HG03520 (cell line): ENCODE data around the gene TENT4B.
"Not testable (repeated sequence)": the region's sequence is repeated elsewhere in the genome, so short reads cannot be mapped to it uniquely, and the experiment has no call there.

Experiments used
- ATAC-seq: cut with Tn5 transposase; IDR thresholded peaks from one replicate; pipeline ENCODE4 v1.9.1; 2021; ENCODE audit warnings: mild to moderate bottlenecking, moderate library complexity; ENCODE audit not compliant: unreplicated experiment

TENT4B gene

GRCh38 chr16:50153596-50154419 is 702 bp downstream of the TENT4B start:
- peak; percentile 12 for ATAC-seq

DNA sequence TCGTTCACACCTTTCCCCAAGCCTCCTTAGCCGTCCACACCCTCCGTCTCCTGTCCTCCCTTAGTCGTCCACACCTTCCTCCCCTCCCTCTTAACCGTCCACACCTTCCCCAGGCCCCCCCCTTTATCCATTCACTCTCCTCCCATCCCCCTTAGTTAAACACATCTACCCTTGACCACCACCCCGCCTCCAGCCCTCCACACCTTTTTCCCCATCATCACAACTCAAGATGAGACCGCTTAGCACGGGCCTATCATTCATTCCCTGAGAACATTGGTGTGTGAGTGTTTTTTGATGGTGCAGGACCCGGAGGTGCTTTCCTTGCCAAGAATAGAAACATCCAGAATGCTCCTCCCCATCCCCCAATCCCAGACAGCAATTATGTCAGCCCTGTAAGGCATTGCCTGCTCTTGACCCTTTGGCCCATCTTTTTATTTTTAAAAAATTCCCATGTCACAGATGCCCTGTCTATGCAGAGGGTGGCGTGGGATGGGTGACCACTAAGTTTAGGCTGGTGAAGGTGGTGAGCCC is 1.4 kb downstream of the TENT4B start:
- ATAC-seq: no peak

GRCh38 chr16:50155925-50156324 is 2.8 kb downstream of the TENT4B start:
- no peak for ATAC-seq

GRCh38 chr16:50156590-50156989 is 3.5 kb downstream of the TENT4B start:
- ATAC-seq: no peak

GRCh38 chr16:50160495-50161164 is 7.5 kb downstream of the TENT4B start:
- ATAC-seq: no peak

GRCh38 chr16:50161950-50162349 is 8.8 kb downstream of the TENT4B start:
- no peak for ATAC-seq

DNA sequence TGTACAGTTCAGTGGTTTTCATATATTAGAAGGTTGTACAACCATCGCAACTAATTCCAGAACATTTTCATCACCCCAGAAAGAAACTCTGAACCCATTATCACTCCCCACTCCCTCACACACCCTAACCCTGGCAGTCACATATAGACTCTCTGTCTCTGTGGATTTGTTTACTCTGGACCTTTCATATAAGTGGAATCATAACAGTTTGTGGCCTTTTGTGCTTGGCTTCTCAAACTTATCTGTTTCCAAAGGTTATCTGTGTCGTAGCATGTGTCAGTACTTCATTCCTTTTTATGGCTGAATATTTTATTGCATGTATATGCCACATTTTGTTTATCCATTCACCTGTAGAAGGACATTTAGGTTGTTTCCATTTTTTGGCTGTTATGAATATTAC is 12.4 kb downstream of the TENT4B start:
- no peak for ATAC-seq

- no peak for ATAC-seq
Measured at GRCh38 chr16:50166511-50167500, 13.7 kb downstream of the TENT4B start.

- ATAC-seq: no peak
Measured at GRCh38 chr16:50167556-50167955, 14.4 kb downstream of the TENT4B start.

DNA sequence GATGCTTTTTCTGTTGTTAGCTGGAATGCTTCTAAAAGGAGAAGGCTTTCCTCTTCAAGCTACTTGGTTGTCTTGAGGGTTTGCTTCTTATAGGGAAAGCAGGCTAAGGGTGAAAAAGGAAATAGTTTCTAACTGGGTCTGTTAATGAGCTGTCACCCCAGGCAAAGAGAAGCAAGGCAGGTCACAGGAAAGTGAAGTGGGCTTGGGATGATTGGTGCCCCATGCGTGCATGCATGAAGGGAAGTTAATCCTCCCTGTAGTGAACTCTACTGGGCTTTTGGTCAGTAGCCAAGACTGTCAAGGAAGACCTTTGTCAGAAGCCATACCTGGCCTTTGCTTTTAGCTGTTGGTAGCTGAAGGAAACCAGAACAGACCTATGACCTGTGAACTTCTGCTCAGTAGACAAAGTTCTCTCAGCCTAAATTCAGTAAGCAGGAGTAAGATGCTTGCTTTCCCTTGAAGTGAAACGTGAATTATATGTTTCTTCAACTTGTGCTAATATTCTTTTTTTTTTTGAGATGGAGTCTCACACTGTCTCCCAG is 16.5 kb downstream of the TENT4B start:
- no peak for ATAC-seq

GRCh38 chr16:50171773-50172172 is 18.7 kb downstream of the TENT4B start:
- not testable (repeated sequence) for ATAC-seq

- no peak for ATAC-seq
Measured at GRCh38 chr16:50172195-50172922, 19.3 kb downstream of the TENT4B start.

DNA sequence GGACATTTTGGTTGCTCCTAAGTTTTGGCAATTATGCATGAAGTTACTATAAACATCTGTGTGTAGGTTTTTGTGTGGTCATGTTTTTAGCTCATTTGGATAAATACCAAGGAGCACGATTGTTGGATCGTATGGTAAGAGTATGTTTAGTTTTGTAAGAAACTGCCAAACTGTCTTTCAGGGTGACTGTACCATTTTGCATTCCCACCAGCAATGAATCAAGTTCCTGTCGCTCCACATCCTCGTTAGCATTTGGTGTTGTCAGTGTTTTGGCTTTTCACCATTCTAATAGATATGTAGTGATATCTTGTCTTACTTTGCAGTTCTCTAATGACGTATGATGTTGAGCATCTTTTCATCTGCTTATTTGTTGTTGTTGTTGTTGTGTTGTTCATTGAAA is 20.2 kb downstream of the TENT4B start:
- no peak for ATAC-seq

DNA sequence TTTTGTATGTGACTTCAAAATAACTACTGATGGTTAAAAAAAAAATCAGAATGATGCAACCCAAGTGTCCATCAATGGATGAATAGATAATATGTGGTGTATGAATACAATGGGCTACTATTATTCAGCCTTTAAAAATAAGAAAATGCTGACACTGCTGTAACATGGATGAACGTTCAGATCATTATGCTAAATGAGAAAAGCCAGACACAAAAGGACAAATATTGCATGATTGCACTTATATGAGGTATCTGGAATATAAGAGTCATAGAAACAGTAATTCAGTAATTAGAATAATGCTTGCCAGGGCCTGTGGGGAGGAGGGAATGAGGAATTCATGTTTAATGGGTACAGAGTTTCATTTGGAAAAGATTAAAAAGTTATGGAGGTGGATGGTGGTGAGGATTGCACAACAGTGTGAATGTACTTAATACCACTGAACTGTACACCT is 25.4 kb downstream of the TENT4B start:
- ATAC-seq: no peak

DNA sequence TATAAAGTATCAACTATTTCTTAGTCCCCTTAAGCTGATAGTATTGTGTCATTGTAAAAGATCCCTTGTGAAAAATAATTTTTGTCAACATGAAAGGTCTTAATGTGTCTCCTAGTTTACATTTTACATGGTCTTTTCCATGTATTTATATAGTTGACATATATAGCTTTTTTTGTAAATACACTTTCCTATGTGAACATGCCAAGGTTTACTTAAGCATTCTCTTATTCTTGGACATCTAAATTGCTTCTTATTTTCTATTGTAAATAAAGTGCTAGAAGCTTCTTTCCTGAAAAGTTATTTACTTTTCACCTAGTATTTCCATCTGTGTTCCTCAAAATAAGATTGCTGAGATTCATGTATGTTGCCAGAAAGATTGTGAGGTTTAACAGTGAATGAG is 29.3 kb downstream of the TENT4B start:
- ATAC-seq: no peak

GRCh38 chr16:50183316-50183715 is 30.2 kb downstream of the TENT4B start:
- no peak for ATAC-seq

GRCh38 chr16:50185005-50185505 is 31.9 kb downstream of the TENT4B start:
- no peak for ATAC-seq

DNA sequence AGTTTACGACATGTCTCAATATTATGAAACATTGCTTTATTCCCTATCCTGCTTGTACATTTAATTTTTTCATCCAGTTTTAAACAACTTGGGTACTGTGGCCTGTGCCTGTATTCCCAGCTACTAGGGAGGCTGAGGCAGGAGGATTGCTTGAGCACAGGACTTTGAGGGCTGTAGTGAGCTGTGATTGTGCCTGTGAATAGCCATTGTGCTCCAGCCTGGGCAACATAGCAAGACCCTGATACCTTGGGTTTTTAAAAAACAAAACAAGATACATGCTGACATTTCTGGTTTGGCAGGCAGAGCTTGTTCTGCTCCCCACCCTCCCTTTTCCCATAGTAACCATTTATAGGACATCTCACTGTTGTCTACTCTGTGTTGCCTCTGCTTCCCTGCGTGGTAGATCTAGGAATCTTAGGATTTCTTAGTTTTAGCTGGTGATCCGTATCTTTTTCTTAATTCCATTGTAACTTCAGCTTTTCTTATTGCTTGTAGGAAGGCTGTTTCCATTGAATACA is 35.6 kb downstream of the TENT4B start:
- no peak for ATAC-seq

DNA sequence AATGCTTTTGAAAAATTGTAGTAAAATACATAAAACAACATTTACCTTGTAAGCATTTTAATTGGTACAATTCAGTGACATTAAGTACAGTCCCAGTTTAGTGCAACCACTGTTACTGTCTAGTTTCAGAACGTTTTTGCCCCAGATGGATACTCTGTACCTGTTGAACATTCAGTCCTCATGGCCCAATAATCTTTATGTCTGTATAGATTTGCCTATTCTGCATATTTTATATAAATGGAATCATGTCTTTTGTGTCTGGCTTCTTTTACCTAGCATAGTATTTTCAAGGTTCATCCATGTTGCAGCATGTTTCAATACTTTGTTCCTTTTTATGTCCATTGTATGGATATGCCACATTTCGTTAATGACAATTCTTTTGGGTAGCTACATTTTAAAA is 37.2 kb downstream of the TENT4B start:
- no peak for ATAC-seq
